ENCODE results near the gene FHIT. TPM values are rescaled to one million over a fixed set of nuclear protein-coding genes. Genes with fewer than 3 reads are reported as not detected.
A peak's percentile ranks its signal among the peaks of the same experiment; 100 is the strongest.

The FHIT gene
- total and polyA plus RNA-seq, 4 donors = 2.6 to 21.3 (median 8.7) TPM

DNA sequence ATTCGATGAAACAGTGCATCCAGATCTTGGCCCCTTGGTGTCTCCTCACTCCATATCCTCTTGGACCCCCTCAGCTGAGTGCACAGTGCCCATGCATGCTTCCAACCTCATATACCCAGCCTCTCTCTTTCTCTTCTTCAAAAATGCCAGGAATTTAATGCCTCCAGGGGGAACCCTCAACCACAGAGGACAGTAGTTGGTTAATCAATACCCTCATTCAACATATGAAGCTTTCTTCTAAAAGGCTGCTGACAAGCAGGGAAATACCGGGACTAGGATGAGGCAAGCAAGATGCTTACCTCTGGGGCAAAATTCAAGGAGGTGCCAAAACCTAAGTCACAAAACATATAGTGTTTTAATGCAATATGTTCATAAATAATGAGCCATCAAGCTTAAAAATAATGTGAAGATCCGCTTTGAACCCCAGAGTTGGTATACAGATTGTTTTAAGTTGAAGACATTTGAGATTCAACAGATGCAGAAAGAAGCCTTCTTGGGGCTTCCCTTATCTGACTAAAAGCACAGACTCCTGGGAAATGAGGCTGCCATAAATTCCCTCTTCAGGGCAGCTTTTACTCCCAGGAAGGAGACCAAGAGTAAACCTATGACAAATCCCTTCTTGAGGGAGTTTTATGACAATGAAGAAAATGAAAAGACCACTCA, 48.2 kb upstream of the FHIT start:
- Histone ChIP-seq H3K4me1 (ENCODE audit: control insufficient read depth in 5 of 5, insufficient read depth in 5 of 5, low read length in 5 of 5) (peaks cover 0 to 39% (median 0%) of the 10 kb centered on the region in 5 donors), H3K27me3 (ENCODE audit: control insufficient read depth in 3 of 3, insufficient read depth in 3 of 3, low read length in 2 of 3) (no peaks in the 10 kb centered on the region), H3K9ac (ENCODE audit: insufficient read depth in 1 of 2, low read length in 2 of 2) (no peak overlapping the region), H3K9me3 (ENCODE audit: control insufficient read depth in 4 of 4, insufficient read depth in 3 of 4, low read length in 3 of 4) (no peaks in the 10 kb centered on the region), H3K36me3 (ENCODE audit: control insufficient read depth in 4 of 4, insufficient read depth in 4 of 4, low read length in 4 of 4) (no peaks in the 10 kb centered on the region), H3K27ac (ENCODE audit: low read depth in 1 of 2, low read length in 1 of 2) (no peak overlapping the region), H3K4me3 (no peak overlapping the region)
- DNase-seq (no peak), ATAC-seq (ENCODE audit: insufficient read depth, low FRiP score) (no peak)
- 87 to 91% methylated on average over 3 of the region's 3 CpGs for WGBS, 2 donors
- TF ChIP-seq, protein P1, sequence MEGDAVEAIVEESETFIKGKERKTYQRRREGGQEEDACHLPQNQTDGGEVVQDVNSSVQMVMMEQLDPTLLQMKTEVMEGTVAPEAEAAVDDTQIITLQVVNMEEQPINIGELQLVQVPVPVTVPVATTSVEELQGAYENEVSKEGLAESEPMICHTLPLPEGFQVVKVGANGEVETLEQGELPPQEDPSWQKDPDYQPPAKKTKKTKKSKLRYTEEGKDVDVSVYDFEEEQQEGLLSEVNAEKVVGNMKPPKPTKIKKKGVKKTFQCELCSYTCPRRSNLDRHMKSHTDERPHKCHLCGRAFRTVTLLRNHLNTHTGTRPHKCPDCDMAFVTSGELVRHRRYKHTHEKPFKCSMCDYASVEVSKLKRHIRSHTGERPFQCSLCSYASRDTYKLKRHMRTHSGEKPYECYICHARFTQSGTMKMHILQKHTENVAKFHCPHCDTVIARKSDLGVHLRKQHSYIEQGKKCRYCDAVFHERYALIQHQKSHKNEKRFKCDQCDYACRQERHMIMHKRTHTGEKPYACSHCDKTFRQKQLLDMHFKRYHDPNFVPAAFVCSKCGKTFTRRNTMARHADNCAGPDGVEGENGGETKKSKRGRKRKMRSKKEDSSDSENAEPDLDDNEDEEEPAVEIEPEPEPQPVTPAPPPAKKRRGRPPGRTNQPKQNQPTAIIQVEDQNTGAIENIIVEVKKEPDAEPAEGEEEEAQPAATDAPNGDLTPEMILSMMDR (IDR thresholded peaks at IDR 0.05; ENCODE audit: control extremely low read depth, extremely low read depth) = no peak

DNA sequence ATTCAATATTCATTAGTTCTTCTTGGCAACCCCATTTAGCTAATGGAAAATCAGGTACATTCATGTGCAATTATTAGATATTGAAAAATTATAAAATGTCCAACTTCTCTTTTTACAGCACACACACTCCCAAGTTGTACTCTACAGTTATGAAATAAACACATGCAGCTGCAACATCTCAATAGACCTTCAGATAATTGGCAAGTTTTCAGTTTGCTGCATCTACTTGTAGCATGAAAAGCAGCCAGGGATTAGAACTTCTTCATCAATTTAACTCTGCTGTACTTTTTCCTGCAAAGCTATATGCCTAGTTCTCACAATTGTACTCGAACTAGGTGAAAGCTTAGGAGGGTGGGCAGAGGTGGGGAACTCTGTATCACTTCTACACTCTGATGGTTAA, 46.6 kb upstream of the FHIT start:
- Histone ChIP-seq H3K27ac (ENCODE audit: low read depth in 1 of 2, low read length in 1 of 2) (no peak overlapping the region), H3K4me3 (no peak overlapping the region), H3K4me1 (ENCODE audit: control insufficient read depth in 5 of 5, insufficient read depth in 5 of 5, low read length in 5 of 5) (peaks cover 0 to 39% (median 0%) of the 10 kb centered on the region in 5 donors), H3K9ac (ENCODE audit: insufficient read depth in 1 of 2, low read length in 2 of 2) (no peak overlapping the region), H3K36me3 (ENCODE audit: control insufficient read depth in 4 of 4, insufficient read depth in 4 of 4, low read length in 4 of 4) (no peaks in the 10 kb centered on the region), H3K9me3 (ENCODE audit: control insufficient read depth in 4 of 4, insufficient read depth in 3 of 4, low read length in 3 of 4) (no peaks in the 10 kb centered on the region), H3K27me3 (ENCODE audit: control insufficient read depth in 3 of 3, insufficient read depth in 3 of 3, low read length in 2 of 3) (no peaks in the 10 kb centered on the region)
- 63 to 89% methylated on average over 1 of the region's 1 CpG for WGBS, 2 donors
- DNase-seq = peak; percentile 58 to 94 (median 91)
- TF ChIP-seq, protein P1 (IDR thresholded peaks at IDR 0.05; ENCODE audit: control extremely low read depth, extremely low read depth) = no peak
- no peak for ATAC-seq (ENCODE audit: insufficient read depth, low FRiP score)

DNA sequence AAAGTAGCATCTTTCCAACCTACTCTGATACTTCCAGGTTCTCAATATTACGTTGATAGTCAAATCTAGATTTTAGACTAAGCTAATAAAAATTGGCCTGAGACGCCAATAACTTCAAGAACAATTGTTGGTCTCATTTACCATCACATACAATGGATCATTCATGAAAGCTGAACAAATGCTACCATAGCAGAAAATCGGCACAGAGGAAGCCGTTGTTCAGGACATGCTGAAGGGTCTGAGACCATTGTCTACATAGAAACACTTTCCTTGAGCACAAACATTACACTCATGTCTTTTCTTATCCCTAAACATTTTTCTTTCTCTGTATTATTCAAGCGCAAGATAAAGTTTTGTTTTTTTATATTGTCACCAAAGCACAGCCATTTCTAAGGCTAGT, 37.2 kb upstream of the FHIT start:
- Histone ChIP-seq H3K27me3 (ENCODE audit: control insufficient read depth in 3 of 3, insufficient read depth in 3 of 3, low read length in 2 of 3) (no peaks in the 10 kb centered on the region), H3K27ac (ENCODE audit: low read depth in 1 of 2, low read length in 1 of 2) (no peak overlapping the region), H3K36me3 (ENCODE audit: control insufficient read depth in 4 of 4, insufficient read depth in 4 of 4, low read length in 4 of 4) (no peaks in the 10 kb centered on the region), H3K4me3 (no peak overlapping the region), H3K9me3 (ENCODE audit: control insufficient read depth in 4 of 4, insufficient read depth in 3 of 4, low read length in 3 of 4) (no peaks in the 10 kb centered on the region), H3K4me1 (ENCODE audit: control insufficient read depth in 5 of 5, insufficient read depth in 5 of 5, low read length in 5 of 5) (no peaks in the 10 kb centered on the region), H3K9ac (ENCODE audit: insufficient read depth in 1 of 2, low read length in 2 of 2) (no peak overlapping the region)
- ATAC-seq (ENCODE audit: insufficient read depth, low FRiP score) = no peak
- no peak for DNase-seq
- 92 to 93% methylated on average over 5 of the region's 5 CpGs for WGBS, 2 donors
- TF ChIP-seq, protein P1 (IDR thresholded peaks at IDR 0.05; ENCODE audit: control extremely low read depth, extremely low read depth) = no peak

DNA sequence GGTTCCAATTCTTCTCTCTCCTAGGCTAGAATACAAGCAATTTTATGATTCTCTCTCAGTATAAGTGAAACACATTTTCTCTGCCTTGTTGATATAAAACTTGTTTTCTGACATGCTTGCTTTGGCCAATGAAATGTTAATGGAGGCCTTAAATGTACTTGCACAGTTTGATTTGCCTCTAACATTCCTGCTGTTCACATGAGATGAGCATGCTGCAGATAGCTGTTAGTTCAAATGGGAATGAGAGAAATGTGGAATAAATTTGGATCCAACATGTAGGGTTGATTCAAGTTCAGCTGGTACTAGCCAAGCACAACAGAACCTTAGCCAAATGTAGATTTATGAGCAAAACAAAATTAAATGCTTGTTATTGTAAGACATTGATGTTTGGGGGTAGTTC, 32.6 kb upstream of the FHIT start:
- Histone ChIP-seq H3K27ac (ENCODE audit: low read depth in 1 of 2, low read length in 1 of 2) (no peak overlapping the region), H3K4me3 (no peak overlapping the region), H3K36me3 (ENCODE audit: control insufficient read depth in 4 of 4, insufficient read depth in 4 of 4, low read length in 4 of 4) (no peaks in the 10 kb centered on the region), H3K9ac (ENCODE audit: insufficient read depth in 1 of 2, low read length in 2 of 2) (no peak overlapping the region), H3K4me1 (ENCODE audit: control insufficient read depth in 5 of 5, insufficient read depth in 5 of 5, low read length in 5 of 5) (no peaks in the 10 kb centered on the region), H3K9me3 (ENCODE audit: control insufficient read depth in 4 of 4, insufficient read depth in 3 of 4, low read length in 3 of 4) (no peaks in the 10 kb centered on the region), H3K27me3 (ENCODE audit: control insufficient read depth in 3 of 3, insufficient read depth in 3 of 3, low read length in 2 of 3) (no peaks in the 10 kb centered on the region)
- TF ChIP-seq, protein P1 (IDR thresholded peaks at IDR 0.05; ENCODE audit: control extremely low read depth, extremely low read depth) = no peak
- ATAC-seq (ENCODE audit: insufficient read depth, low FRiP score) (no peak), DNase-seq (no peak)

Data from lung (tissue), 12 donors.